Thyroid gland (tissue), 4 donors: ENCODE measurements around the gene C10orf105. TPM values are rescaled to one million over a fixed set of nuclear protein-coding genes. Genes with fewer than 3 reads are reported as not detected.

Experiments used
- DNase-seq, 2 donors: peaks; one replicate each; pipeline ENCODE4 v3.0.0-alpha.2; 2019
- H3K27ac ChIP-seq, 3 donors: fragments of 200-600 bp; sonication (generic); 1 replicate in 2 of 3; 2 replicates in 1 of 3; pipeline ENCODE4 v1.5.1; 2016 to 2019; ENCODE audit warnings: mild to moderate bottlenecking in 1 of 3, moderate library complexity in 1 of 3
- H3K27me3 ChIP-seq: fragments of 200-600 bp; sonication (generic); one replicate; pipeline ENCODE4 v1.5.1; 2019
- H3K36me3 ChIP-seq, 2 donors: fragments of 200-600 bp; sonication (generic); one replicate each; pipeline ENCODE4 v1.5.1; 2016 to 2019
- H3K4me1 ChIP-seq, 2 donors: fragments of 200-600 bp; sonication (generic); one replicate each; pipeline ENCODE4 v1.5.1; 2017 to 2019
- H3K4me3 ChIP-seq, 3 donors: fragments of 200-600 bp; sonication (generic); replicated peaks in 1 of 3; 1 replicate in 2 of 3; 2 replicates in 1 of 3; pipeline ENCODE4 v1.5.1; 2016; ENCODE audit warnings: mild to moderate bottlenecking in 1 of 3
- H3K9me3 ChIP-seq: fragments of 200-600 bp; sonication (generic); one replicate; pipeline ENCODE4 v1.5.1; 2017
- POLR2A ChIP-seq, 2 donors: fragments of 450-650 bp; IDR thresholded peaks; one replicate each; pipeline ENCODE4 v1.6.1; 2017; ENCODE audit warnings: antibody characterized with exemption in 2 of 2, mild to moderate bottlenecking in 2 of 2, moderate library complexity in 1 of 2
- WGBS, 2 donors: methylation state at CpG; one replicate each; pipeline ENCODE4 v1.1.5; 2017; 5-methylcytosine and 5-hydroxymethylcytosine counted together
- intact Hi-C: fragments of 100-400 bp; cut with DNase I; formaldehyde crosslinking; loops from one replicate; pipeline ENCODE4 v1.15.1; 2023
- total RNA-seq, 4 donors: library from RNA; depleted of rRNA; stranded (reverse); fragments of >200 nt; gene quantifications; one replicate each; pipeline ENCODE4 v1.2.3, GENCODE V29; 2016
- TF ChIP-seq, protein P1 (sequence below), 6 experiments: fragments of 200-600 bp in 3 of 6; fragments of 450-650 bp in 3 of 6; sonication (generic) in 3 of 6; IDR thresholded peaks; one replicate each; pipeline ENCODE4 v1.5.1; 2016 to 2019; ENCODE audit warnings: antibody characterized with exemption in 6 of 6, mild to moderate bottlenecking in 2 of 6, inconsistent platforms in 1 of 6, moderate library complexity in 1 of 6

C10orf105 gene
- total RNA-seq, 4 donors from 2014 or later = not detected

DNA sequence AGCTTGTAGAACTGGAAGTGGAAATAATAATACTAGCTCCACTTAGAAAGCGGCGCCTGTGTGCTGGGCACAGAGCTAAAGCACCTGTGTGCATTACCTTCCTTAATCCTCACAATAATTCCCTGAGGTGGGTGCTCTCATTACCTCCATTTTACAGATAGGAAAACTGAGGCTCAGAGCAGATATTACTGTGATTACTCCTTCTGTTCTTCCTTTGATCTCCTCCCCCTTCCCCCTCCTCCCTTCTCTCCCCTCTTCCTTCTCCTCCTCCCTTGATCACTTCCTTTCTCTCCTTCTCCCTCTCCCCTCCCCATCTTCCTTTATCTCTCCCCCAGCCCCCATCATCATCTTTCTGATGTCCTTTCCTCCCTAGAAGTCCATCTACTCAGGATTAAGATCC, 55.0 kb downstream of the C10orf105 start:
- Histone ChIP-seq H3K4me3 (no peak overlapping the region), H3K27ac (no peak overlapping the region), H3K36me3 (no peaks in the 10 kb centered on the region), H3K4me1 (no peaks in the 10 kb centered on the region), H3K9me3 (no peaks in the 10 kb centered on the region), H3K27me3 (no peaks in the 10 kb centered on the region)
- 54 to 100% methylated on average over 2 of the region's 2 CpGs for WGBS, 2 donors
- TF ChIP-seq, protein P1, sequence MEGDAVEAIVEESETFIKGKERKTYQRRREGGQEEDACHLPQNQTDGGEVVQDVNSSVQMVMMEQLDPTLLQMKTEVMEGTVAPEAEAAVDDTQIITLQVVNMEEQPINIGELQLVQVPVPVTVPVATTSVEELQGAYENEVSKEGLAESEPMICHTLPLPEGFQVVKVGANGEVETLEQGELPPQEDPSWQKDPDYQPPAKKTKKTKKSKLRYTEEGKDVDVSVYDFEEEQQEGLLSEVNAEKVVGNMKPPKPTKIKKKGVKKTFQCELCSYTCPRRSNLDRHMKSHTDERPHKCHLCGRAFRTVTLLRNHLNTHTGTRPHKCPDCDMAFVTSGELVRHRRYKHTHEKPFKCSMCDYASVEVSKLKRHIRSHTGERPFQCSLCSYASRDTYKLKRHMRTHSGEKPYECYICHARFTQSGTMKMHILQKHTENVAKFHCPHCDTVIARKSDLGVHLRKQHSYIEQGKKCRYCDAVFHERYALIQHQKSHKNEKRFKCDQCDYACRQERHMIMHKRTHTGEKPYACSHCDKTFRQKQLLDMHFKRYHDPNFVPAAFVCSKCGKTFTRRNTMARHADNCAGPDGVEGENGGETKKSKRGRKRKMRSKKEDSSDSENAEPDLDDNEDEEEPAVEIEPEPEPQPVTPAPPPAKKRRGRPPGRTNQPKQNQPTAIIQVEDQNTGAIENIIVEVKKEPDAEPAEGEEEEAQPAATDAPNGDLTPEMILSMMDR (IDR thresholded peaks at IDR 0.05) = no peak
- no peak for TF ChIP-seq POLR2A (IDR thresholded peaks at IDR 0.05)
- no peak for DNase-seq
- intact Hi-C loops = no loop called here

DNA sequence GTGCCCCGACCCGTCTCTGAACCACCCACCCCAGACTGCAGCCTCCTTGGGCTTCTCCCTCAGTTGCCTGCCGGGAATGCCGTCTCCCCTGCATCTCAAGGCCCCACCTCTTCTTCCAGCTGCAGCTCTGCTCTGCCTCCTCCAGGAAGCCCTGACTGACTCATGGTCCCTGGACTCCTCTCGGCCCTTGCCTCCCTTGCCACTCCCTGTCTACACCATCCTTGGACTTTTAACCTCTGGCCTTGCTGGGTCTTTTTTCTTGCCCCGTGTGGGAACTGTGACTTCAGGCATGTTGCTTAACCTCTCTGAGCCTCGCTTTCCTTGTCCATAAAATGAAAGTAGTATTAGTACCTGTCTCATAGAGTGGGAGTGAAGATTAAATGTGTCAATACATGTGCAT, 56.3 kb downstream of the C10orf105 start:
- intact Hi-C loops = no loop called here
- Histone ChIP-seq H3K4me3 (no peak overlapping the region), H3K36me3 (no peaks in the 10 kb centered on the region), H3K27ac (no peak overlapping the region), H3K27me3 (no peaks in the 10 kb centered on the region), H3K9me3 (no peaks in the 10 kb centered on the region), H3K4me1 (peaks cover 5 to 10% of the 10 kb centered on the region in 2 donors)
- DNase-seq = no peak
- TF ChIP-seq, protein P1 (IDR thresholded peaks at IDR 0.05) = no peak
- no peak for TF ChIP-seq POLR2A (IDR thresholded peaks at IDR 0.05)
- 91 to 93% methylated on average over 7 of the region's 7 CpGs for WGBS, 2 donors

DNA sequence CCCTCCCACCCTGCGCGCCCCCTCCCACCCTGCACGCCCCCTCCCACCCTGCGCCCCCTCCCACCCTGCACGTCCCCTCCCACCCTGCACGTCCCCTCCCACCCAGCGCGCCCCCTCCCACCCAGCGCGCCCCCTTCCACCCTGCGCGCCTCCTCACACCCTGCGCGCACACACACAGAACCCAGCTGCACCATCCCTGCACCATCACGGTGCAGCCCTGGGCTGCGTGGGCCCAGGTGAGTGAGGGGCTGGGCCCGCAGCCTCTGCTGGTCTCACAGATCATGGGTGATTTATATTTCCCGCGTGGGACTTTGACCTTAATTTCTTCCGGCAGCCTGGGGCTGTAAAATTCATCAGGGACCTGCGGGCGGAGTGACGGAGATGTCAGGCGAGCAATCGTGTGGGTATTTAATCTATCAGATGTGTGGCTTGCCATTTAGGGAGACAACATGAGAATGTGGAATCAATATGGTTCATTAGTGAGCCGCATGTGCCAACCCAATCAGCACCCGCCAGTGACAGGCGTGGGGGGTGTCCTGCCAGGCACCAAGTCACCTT, 57.7 kb downstream of the C10orf105 start:
- H3K27me3 ChIP-seq = no peaks in the 10 kb centered on the region
- no peak for TF ChIP-seq POLR2A (IDR thresholded peaks at IDR 0.05)
- TF ChIP-seq, protein P1 (IDR thresholded peaks at IDR 0.05) = no peak
- WGBS, 2 donors = 91 to 92% methylated on average over 12 to 22 of the region's 28 CpGs

More for the DNA sequence above, 57.7 kb downstream of the C10orf105 start:
- Histone ChIP-seq H3K4me1 (peaks cover 9 to 17% of the 10 kb centered on the region in 2 donors), H3K36me3 (no peaks in the 10 kb centered on the region), H3K27ac (no peak overlapping the region), H3K4me3 (no peak overlapping the region), H3K9me3 (no peaks in the 10 kb centered on the region)
- DNase-seq = no peak
- intact Hi-C loops = no loop called here

Other genes starting within 250 kb of the C10orf105 start
- gene VSIR, start 53.7 kb upstream of the C10orf105 start, total RNA-seq = 10 to 100 TPM; 20.0 to 27.2 (median 21.3) TPM
- gene PSAP, start 131.5 kb upstream of the C10orf105 start, total RNA-seq = 1,000 to 10,000 TPM in 3 of 4 donors, 100 to 1,000 TPM in 1; 978 to 1,211 (median 1,123) TPM
- 10 to 100 TPM in 3 of 4 donors, 1 to 10 TPM in 1; 8.6 to 16.9 (median 14.0) TPM for gene CHST3, start 244.6 kb upstream of the C10orf105 start, total RNA-seq